ENCODE measurements around the gene EN1. TPM values are rescaled to one million over a fixed set of nuclear protein-coding genes. Genes with fewer than 3 reads are reported as not detected.

The EN1 gene
- polyA plus RNA-seq, 6 donors from 2014 or later = not detected

DNA sequence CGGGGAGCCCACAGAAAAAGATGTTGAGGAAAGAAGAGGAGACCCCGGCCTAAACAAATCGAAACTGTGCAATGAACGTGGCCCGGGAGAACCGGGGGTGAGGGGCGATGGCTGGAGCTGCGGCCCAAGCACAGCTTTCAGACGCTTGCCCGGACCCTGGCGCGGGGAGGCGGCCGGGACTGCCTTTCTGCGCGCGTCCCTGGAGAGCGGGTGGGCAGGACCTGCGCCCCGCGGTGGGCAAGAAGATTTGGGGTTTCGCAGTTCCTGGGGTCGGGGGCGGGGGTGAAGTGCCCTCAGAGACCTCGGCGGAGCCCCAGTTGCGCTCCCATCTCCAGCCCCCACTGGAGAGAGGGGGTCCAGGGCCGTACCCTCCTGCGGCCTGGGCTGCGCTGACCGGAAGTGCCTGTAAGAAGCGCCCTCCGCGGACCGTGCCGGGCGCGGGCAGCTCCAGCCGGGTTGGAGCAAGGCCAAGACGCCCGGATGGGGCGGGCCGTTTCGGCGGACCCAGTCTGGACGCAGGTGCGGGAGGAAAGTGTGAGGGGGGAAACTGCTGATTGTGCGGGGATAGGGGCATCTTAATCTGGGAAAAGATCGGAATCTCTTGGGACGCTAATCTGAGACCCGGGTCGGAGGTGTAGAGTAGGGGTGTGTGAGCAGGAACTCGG lies 11.6 kb downstream of the EN1 start:
- Mint-ChIP-seq H3K9me3 (peaks cover 0 to 6% (median 2%) of the 10 kb centered on the region in 7 donors), H3K27me3 (peaks cover 58 to 97% (median 94%) of the 10 kb centered on the region in 3 donors), H3K27ac (peak overlapping the region in 2 of 6 donors; percentile 61 to 82), H3K36me3 (no peaks in the 10 kb centered on the region), H3K4me1 (peaks cover 14 to 19% (median 19%) of the 10 kb centered on the region in 3 donors), H3K4me3 (peak overlapping the region; percentile 54 to 91 (median 80))
- no peak for DNase-seq
- ATAC-seq (ENCODE audit: low read depth in 2 of 2) = no peak

DNA sequence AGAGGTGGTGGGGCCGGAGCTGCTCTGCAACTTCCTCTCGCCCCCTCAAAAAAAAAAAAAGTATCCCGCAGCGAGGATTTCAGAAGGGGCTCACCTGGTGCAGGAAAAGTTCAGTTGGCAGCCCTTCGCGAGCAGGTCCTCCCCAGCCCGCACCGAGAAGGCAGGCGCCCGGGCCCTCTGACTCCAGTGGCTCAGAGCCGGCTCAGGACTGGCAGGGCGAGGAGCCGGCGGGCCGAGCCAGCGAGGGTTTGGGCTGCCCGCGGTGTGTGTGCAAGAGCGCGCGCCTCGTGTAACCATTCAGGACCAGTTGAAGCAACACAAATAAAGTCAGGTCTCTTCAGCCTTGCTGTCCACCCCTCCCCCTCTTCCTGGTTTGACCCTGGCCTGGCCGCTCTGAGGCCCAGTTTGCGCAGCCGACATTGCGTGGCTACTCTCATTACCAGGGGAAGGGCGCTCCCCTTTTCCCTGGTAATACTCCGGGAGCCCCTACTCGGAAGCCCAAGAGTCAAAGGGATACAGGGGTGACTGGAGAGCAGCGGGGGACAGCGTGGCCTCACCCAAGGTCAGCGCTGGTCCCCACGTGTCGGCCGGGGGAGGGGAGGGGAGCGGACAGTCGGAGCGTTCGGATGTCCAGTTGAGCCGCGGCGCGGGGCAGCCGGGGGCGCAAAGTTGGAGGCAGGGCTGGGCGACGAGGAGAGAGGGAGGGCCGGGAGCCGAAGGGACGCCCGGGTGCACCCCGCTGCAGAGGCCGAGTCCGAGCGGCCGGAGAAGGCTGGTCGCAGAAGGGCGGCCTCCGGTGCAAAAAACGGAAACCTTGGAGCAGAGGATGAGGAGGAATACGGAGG lies 12.3 kb downstream of the EN1 start:
- Mint-ChIP-seq H3K9me3 (peaks cover 0 to 6% (median 0%) of the 10 kb centered on the region in 7 donors), H3K4me1 (peaks cover 14 to 18% (median 14%) of the 10 kb centered on the region in 3 donors), H3K27me3 (peaks cover 61 to 97% (median 94%) of the 10 kb centered on the region in 3 donors), H3K27ac (no peak overlapping the region), H3K36me3 (peaks cover 0 to under 1% of the 10 kb centered on the region in 2 donors), H3K4me3 (peak overlapping the region in 7 of 8 donors; percentile 30 to 85 (median 69))
- ATAC-seq (ENCODE audit: low read depth in 2 of 2) (no peak), DNase-seq (no peak)

DNA sequence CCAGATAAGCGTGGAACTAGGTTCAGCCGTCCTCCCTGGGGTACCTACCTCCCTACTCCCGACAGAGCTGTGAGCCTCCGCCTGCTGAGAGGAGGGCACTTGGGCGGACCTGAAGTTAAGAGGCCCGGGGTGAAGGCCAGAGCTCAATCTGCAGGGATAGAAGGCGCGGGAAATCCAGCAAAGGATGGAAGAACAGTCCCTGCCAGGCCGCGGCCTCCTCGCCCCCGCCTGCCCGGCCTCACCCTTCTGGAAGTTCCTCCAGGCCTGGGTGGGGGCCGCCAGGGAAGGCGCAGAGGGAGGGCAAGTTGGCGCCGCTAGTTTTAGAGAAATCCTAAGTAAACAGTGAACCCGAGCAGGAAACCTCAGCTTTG lies 13.0 kb downstream of the EN1 start:
- peaks cover 0 to 4% of the 10 kb centered on the region in 2 donors for H3K36me3 Mint-ChIP-seq
- H3K27me3 Mint-ChIP-seq = peaks cover 60 to 97% (median 93%) of the 10 kb centered on the region in 3 donors
- no peak for ATAC-seq (ENCODE audit: low read depth in 2 of 2)
- peaks cover 0 to 8% (median 0%) of the 10 kb centered on the region in 7 donors for H3K9me3 Mint-ChIP-seq
- H3K4me1 Mint-ChIP-seq = peaks cover 14 to 18% (median 14%) of the 10 kb centered on the region in 3 donors
- peak overlapping the region in 1 of 6 donors; percentile 20 for H3K27ac Mint-ChIP-seq
- H3K4me3 Mint-ChIP-seq = peak overlapping the region in 5 of 8 donors; percentile 3 to 71 (median 61)
- no peak for DNase-seq

DNA sequence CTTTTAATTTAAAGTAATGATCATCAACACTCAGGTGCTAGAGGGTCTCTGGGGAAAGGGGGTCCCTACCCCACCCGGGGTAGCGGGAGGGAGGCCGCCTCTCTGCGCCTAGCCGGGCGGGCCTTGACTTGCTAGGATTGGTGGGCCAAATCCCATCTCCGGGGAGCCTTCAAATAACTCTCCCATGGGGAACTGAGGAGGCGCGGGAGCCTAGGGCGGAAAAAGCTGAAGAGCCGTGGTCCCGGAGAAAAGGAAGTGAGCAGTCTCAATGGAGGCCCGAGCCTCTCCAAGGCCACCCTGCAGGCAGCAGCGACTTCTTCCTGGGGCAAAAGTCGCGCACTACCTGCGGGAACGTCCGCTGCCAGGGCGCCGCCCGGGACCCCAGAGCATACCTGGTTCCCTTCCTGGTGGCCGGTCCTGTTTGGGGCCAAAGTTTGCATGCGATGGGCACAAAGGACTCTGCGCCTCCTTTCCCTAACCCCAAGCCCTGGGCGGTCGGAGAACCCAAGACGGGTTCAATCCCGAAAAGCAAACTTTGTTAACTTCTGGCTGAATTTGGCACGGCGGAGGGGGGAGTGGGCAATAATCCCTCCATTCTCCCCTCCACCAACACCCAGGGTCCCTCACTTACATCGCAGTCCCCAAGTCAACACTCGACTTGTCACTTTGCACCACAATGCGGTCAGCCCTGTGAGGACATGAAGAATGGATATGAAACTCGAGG lies 13.6 kb downstream of the EN1 start:
- H3K4me3 Mint-ChIP-seq = peak overlapping the region in 4 of 8 donors; percentile 12 to 69 (median 58)

DNA sequence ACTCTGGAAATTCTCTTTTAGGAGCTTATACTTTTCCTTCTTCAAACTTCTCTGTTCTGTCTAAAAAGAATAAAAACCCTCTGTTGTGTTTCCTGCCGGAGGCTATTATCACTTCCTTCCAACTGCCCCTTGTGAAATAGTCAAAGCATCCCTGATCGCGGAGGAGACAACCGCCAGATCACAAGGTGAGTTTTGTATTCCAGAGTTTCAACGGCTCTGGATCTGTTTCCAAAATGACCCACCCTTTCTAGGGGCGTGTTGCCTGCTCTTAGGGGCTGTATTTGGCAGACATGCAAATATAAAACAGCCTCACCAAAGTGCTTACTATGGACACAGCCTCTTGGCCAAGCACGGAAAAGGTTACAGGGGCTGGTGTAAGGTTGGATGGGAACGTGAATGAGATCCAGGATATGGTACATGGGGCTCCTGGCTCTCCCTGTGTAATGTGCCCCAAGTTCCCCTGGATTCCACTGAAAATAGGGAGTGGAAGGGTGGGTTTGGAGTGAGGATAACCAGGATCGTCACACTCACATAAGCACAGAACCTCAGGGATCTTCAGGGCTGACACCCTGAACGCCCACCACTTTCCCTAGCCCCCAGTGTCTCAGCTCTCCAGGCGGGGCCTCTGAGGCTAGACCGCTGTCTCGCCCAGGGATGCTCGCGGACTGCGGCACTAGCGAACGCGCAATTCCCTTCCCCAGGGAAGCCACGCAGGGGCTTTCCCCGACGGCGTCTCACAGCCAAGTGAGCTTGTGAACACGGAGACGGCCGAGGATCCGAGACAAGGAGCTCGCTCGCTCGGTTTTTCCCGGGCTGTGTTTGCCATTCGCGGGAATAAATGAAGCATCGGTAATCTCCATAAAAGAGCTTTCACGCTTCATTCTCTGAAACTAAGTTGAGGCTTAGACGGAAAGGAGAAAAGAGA lies 14.4 kb downstream of the EN1 start:
- Mint-ChIP-seq H3K4me1 (peaks cover 14 to 18% (median 14%) of the 10 kb centered on the region in 3 donors), H3K4me3 (peak overlapping the region in 2 of 8 donors; percentile 8 to 12), H3K27ac (peak overlapping the region in 1 of 6 donors; percentile 18), H3K27me3 (peaks cover 54 to 93% (median 87%) of the 10 kb centered on the region in 3 donors), H3K9me3 (peaks cover 0 to 6% (median 0%) of the 10 kb centered on the region in 7 donors), H3K36me3 (peaks cover 0 to 4% of the 10 kb centered on the region in 2 donors)
- ATAC-seq (ENCODE audit: low read depth in 2 of 2) (no peak), DNase-seq (no peak)

More for the DNA sequence above, 13.6 kb downstream of the EN1 start:
- peaks cover 0 to 4% of the 10 kb centered on the region in 2 donors for H3K36me3 Mint-ChIP-seq
- H3K27ac Mint-ChIP-seq = peak overlapping the region in 2 of 6 donors; percentile 18 to 20
- H3K4me1 Mint-ChIP-seq = peaks cover 14 to 18% (median 14%) of the 10 kb centered on the region in 3 donors
- H3K27me3 Mint-ChIP-seq = peaks cover 54 to 97% (median 87%) of the 10 kb centered on the region in 3 donors
- ATAC-seq (ENCODE audit: low read depth in 2 of 2) (no peak), DNase-seq (no peak)
- peaks cover 0 to 6% (median 0%) of the 10 kb centered on the region in 7 donors for H3K9me3 Mint-ChIP-seq

DNA sequence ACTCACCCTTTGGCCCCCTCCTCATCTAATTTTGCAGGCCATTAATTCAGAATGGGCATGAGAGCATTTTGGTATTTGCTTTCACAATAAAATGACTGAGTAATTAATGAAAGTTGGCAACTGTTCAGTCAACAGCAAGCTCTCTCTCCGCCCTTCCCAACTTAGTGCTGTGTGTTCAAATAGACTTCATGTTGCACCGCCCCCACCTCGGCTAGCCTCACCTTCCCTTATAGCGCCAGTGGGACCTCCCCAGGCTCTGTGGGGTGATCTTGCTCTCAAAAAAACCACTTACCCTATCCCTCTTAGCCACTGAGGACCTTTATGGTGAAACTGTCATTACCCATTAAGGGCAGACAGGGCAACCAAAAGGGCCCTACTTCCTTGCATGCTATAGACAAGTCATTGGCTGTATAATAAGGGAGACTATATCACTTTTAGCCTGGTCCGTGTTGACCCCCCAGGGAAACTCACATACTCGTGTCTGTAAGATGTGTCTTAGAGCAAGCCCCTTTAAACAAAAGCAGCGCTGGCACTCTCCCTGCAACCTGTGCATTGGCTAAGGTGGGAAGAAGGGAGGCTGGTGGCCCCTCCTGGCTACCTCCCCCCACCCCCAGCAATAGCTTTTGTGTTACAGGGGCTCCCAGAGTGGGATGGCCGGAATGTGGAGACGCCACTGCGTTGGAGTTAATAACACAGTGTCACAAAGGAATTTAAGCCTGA lies 15.2 kb downstream of the EN1 start:
- no peak overlapping the region for H3K27ac Mint-ChIP-seq
- peaks cover 0 to 4% of the 10 kb centered on the region in 2 donors for H3K36me3 Mint-ChIP-seq
- H3K4me1 Mint-ChIP-seq = peaks cover 14 to 15% (median 14%) of the 10 kb centered on the region in 3 donors
- H3K4me3 Mint-ChIP-seq = no peak overlapping the region
- H3K9me3 Mint-ChIP-seq = peaks cover 0 to 6% (median 0%) of the 10 kb centered on the region in 7 donors
- ATAC-seq (ENCODE audit: low read depth in 2 of 2) = no peak
- H3K27me3 Mint-ChIP-seq = peaks cover 49 to 87% (median 83%) of the 10 kb centered on the region in 3 donors
- DNase-seq = no peak

DNA sequence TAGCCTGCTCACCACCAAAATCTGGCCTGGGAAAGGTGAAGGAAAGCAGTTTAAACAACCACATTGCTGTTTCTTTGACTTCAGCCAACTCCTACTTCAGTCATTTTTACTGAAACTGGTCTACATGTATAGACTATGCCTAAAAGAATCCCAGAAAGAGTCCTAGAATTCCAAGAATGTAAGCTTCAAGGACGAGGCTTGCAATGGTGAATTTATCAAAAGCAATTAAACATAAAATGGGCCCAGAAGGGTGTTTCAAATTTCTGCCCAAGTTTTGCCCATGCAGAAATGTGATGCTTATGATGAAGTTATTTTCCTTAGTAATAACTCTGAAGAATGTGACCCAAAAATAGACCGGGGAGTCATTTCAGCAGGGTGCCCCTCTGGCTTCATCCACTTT lies 16.6 kb downstream of the EN1 start:
- H3K4me3 Mint-ChIP-seq = no peak overlapping the region
- peaks cover 7 to 10% (median 10%) of the 10 kb centered on the region in 3 donors for H3K4me1 Mint-ChIP-seq
- peaks cover 0 to 4% of the 10 kb centered on the region in 2 donors for H3K36me3 Mint-ChIP-seq
- H3K27ac Mint-ChIP-seq = no peak overlapping the region
- no peak for DNase-seq
- peaks cover 0 to 6% (median 0%) of the 10 kb centered on the region in 7 donors for H3K9me3 Mint-ChIP-seq
- ATAC-seq (ENCODE audit: low read depth in 2 of 2) = no peak
- peaks cover 37 to 79% (median 70%) of the 10 kb centered on the region in 3 donors for H3K27me3 Mint-ChIP-seq

DNA sequence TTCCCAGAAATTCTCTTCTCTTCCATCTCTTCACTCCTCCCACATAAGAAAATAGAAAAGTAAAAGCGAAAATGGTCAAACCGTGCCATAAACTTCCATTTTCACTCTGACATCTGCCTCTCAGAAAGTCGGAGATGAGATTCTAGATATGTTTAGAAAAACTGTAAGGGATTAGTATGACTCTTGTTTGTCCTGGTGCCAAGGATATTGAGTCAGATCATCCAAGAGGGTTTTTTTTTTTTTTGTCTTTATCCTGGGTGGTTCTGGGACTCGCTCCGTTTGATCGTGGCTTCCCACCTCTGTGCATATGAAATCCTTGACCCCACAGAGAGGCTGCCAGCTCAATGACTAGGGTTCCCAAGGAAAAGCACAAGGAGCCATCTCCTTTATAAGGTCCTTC lies 17.3 kb downstream of the EN1 start:
- Mint-ChIP-seq H3K36me3 (peaks cover 0 to 4% of the 10 kb centered on the region in 2 donors), H3K9me3 (peaks cover 0 to 6% (median 0%) of the 10 kb centered on the region in 7 donors), H3K27ac (no peak overlapping the region), H3K27me3 (peaks cover 40 to 78% (median 62%) of the 10 kb centered on the region in 3 donors), H3K4me3 (no peak overlapping the region), H3K4me1 (peaks cover under 1 to 5% (median 4%) of the 10 kb centered on the region in 3 donors)
- no peak for ATAC-seq (ENCODE audit: low read depth in 2 of 2)
- DNase-seq = no peak

DNA sequence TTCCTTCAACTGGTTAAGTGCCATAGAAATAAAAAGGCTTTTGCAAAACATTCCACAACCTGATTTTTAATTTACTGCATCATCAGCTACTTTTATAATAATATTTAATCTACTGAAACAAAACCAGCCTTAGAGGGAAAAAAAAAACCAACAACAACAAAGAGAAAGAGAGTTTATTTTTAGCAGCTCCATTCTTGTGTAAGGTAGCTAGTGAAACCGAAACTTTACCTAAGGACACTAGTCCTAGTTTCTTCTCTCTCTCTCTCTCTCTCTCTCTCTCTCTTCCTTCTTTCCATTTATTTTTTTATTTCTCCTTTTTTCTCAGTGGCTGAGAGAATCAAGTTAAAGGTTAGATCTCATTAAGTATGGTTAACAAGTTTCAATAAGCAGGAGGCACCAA lies 21.4 kb downstream of the EN1 start:
- H3K27ac Mint-ChIP-seq = no peak overlapping the region
- ATAC-seq (ENCODE audit: low read depth in 2 of 2) (no peak), DNase-seq (no peak)
- peaks cover 45 to 66% (median 55%) of the 10 kb centered on the region in 3 donors for H3K27me3 Mint-ChIP-seq
- H3K36me3 Mint-ChIP-seq = peaks cover 0 to 4% of the 10 kb centered on the region in 2 donors
- no peak overlapping the region for H3K4me3 Mint-ChIP-seq
- peaks cover 0 to 1% (median 0%) of the 10 kb centered on the region in 3 donors for H3K4me1 Mint-ChIP-seq
- peaks cover 0 to 2% (median 0%) of the 10 kb centered on the region in 7 donors for H3K9me3 Mint-ChIP-seq

DNA sequence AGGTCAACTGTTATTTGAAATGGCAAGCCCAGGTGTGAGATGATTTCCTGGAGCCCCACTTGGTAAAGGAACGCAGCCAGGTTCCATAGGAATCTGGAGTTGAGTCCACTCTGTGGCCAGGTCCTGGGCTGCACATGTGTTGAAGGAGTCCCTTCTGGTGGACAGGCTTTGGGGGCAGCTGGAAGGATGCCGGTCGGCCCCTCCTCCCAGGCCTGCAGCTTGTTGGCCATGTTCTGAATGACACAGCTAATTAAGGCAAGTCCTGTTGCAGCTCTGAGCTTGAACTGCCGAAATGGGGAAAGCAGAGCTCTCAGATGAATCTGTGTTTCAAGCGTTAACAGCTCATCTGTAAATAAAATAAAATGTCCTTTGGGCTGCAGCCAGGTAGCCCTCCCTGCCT lies 23.8 kb downstream of the EN1 start:
- peak overlapping the region in 1 of 6 donors; percentile 5 for H3K27ac Mint-ChIP-seq
- no peak overlapping the region for H3K4me3 Mint-ChIP-seq
- peaks cover 0 to 4% (median 0%) of the 10 kb centered on the region in 7 donors for H3K9me3 Mint-ChIP-seq
- H3K27me3 Mint-ChIP-seq = peaks cover 52 to 66% (median 60%) of the 10 kb centered on the region in 3 donors
- DNase-seq = no peak
- H3K4me1 Mint-ChIP-seq = peaks cover 0 to 1% (median 0%) of the 10 kb centered on the region in 3 donors
- peaks cover 0 to 7% of the 10 kb centered on the region in 2 donors for H3K36me3 Mint-ChIP-seq
- ATAC-seq (ENCODE audit: low read depth in 2 of 2) = no peak

DNA sequence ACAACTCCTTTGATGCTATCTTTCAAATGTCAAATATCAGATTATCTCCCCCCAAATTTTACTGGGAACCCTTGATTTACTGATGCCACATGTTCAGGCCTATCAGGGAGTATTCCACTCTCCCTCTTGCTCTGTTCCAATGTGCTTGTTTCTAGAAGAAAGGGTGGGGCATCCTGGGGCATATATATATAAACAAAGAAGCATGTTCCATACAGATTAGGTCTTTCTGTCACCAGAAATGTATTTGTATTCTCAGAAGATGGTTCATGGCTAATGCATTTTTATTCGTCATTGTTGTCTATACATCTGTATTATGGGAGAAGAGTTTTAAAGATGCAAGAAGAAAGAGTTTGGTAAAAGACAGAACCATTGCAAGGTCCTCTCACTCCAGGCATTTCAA lies 24.9 kb downstream of the EN1 start:
- H3K36me3 Mint-ChIP-seq = peaks cover 0 to 8% of the 10 kb centered on the region in 2 donors
- no peak overlapping the region for H3K4me3 Mint-ChIP-seq
- no peak overlapping the region for H3K27ac Mint-ChIP-seq
- H3K27me3 Mint-ChIP-seq = peaks cover 50 to 68% (median 61%) of the 10 kb centered on the region in 3 donors
- peaks cover 0 to 1% (median 0%) of the 10 kb centered on the region in 3 donors for H3K4me1 Mint-ChIP-seq
- H3K9me3 Mint-ChIP-seq = peaks cover 0 to 4% (median 0%) of the 10 kb centered on the region in 7 donors
- no peak for ATAC-seq (ENCODE audit: low read depth in 2 of 2)
- no peak for DNase-seq

Data from naive B cell (primary cell).